ENCODE measurements around the gene AADACL4. TPM values are rescaled to one million over a fixed set of nuclear protein-coding genes. Genes with fewer than 3 reads are reported as not detected.

Gene AADACL4
- total RNA-seq, 4 donors from 2014 or later, result not detected

DNA sequence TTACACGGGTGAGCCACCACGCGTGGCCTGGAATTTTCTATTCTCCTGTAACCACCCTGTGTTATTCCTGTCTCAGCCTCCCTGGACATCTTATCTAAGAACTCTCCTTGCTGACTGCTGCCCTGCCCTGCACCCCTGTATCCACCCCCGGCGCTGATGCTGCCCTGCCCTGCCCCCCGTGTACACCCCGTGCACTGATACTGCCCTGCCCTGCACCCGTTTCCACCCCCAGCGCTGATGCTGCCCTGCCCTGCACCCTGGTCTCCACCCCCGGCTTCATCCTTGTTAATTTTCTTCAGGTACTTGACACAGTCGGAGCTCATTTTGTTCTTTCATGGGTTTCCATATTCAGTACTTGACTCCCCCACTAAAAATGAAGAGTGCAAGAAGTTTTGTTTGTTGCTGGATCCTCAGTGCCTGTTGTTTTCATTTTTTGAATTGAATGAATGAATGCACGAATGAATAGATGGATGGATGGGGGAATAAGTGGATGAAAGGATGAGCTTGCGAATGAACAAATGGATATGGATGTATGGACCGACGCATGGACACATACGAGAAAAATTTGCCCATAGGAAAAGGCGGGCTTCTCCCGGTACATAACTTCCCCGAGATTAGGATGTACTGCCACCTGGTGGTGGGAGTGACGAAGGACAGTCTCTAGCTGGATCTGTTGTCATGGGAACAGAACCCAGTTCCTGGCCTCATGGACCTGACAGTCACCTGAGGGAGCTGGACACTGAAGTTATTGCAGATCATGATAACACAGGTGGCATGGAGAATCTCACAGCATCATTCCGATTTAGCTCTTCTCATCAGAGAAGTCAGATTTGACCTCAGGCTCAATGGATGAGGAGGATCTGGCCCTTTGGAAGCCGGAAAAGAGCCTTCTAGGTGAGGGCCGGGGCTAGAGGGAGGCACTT lies 14.9 kb downstream of the AADACL4 start:
- H3K27ac ChIP-seq, result no peak overlapping the region
- 37 to 38% methylated on average over 18 to 22 of the region's 23 CpGs for WGBS, 2 donors (ENCODE audit: low coverage in 1 of 2)
- H3K9me3 ChIP-seq, result peaks cover 0 to 12% (median 0%) of the 10 kb centered on the region in 3 donors
- no peak overlapping the region for H3K4me3 ChIP-seq
- no peaks in the 10 kb centered on the region for H3K27me3 ChIP-seq
- TF ChIP-seq, protein P1, sequence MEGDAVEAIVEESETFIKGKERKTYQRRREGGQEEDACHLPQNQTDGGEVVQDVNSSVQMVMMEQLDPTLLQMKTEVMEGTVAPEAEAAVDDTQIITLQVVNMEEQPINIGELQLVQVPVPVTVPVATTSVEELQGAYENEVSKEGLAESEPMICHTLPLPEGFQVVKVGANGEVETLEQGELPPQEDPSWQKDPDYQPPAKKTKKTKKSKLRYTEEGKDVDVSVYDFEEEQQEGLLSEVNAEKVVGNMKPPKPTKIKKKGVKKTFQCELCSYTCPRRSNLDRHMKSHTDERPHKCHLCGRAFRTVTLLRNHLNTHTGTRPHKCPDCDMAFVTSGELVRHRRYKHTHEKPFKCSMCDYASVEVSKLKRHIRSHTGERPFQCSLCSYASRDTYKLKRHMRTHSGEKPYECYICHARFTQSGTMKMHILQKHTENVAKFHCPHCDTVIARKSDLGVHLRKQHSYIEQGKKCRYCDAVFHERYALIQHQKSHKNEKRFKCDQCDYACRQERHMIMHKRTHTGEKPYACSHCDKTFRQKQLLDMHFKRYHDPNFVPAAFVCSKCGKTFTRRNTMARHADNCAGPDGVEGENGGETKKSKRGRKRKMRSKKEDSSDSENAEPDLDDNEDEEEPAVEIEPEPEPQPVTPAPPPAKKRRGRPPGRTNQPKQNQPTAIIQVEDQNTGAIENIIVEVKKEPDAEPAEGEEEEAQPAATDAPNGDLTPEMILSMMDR (IDR thresholded peaks at IDR 0.05), result peak; percentile 96 to 98 (median 97)
- TF ChIP-seq POLR2AphosphoS5 (IDR thresholded peaks at IDR 0.05) (no peak), EP300 (IDR thresholded peaks at IDR 0.05) (no peak), POLR2A (IDR thresholded peaks at IDR 0.05) (no peak)
- H3K36me3 ChIP-seq, result no peaks in the 10 kb centered on the region
- H3K4me1 ChIP-seq, result peaks cover 0 to 6% (median 0%) of the 10 kb centered on the region in 3 donors
- peak; percentile 59 for ATAC-seq

DNA sequence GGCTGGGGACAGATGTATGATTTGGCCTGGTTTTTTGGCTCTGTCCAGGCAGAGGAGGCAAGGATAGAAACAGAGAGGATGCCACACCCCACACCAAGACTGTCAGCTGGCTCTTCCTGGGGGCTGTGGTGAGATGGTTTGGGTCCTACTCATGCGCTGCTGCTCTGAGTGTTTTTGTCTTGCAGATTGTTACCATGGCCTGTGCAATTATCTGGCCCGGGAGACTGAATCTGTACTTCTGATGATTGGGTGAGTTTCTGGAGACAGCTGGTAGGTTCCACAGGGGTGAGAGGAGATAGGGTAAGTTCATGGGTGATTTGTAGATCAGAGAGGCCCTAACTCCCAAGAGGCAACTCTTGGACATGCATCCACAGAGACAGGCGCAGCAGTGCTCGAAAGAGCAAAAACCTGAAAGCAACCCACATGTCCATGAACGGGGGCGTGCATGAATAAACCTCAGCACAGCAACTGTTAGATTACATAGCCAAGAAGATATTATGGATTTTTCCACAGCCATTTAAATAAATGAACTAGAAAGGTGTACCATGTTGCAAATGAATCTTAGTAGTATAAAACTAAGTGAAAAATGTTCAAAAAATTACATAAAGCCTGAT lies 17.8 kb downstream of the AADACL4 start:
- no peak for ATAC-seq

DNA sequence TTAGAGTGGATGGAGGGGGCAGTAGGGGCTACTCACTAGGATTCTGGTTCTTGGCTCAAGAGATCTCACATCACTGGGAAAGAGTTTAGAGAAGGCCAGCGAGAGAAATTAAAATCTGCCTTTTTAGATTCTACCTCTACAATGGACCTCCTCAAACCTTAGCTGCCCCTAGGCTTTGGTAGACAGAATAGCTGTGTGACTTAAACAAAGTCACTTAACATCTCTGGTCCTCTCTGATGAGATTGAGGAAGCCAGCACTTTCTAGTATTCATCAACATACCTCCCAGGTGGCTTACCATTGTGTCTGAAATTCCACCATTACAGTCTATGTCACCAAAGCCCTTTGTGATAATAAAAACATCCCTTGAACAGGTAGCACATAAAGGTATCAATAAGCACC lies 18.7 kb downstream of the AADACL4 start:
- H3K27ac ChIP-seq, result no peak overlapping the region
- WGBS, 2 donors (ENCODE audit: low coverage in 1 of 2), result 83 to 100% methylated on average over 1 of the region's 1 CpG

More for the DNA sequence above, 17.8 kb downstream of the AADACL4 start:
- TF ChIP-seq POLR2A (IDR thresholded peaks at IDR 0.05), result no peak
- TF ChIP-seq POLR2AphosphoS5 (IDR thresholded peaks at IDR 0.05), result no peak
- TF ChIP-seq, protein P1 (IDR thresholded peaks at IDR 0.05), result no peak
- no peak for TF ChIP-seq EP300 (IDR thresholded peaks at IDR 0.05)
- no peak overlapping the region for H3K4me3 ChIP-seq
- WGBS, 2 donors (ENCODE audit: low coverage in 1 of 2), result 86 to 100% methylated on average over 4 to 6 of the region's 6 CpGs
- no peaks in the 10 kb centered on the region for H3K27me3 ChIP-seq
- H3K9me3 ChIP-seq, result peaks cover 0 to 12% (median 0%) of the 10 kb centered on the region in 3 donors
- H3K27ac ChIP-seq, result no peak overlapping the region
- H3K4me1 ChIP-seq, result peaks cover 0 to 6% (median 0%) of the 10 kb centered on the region in 3 donors
- H3K36me3 ChIP-seq, result no peaks in the 10 kb centered on the region

DNA sequence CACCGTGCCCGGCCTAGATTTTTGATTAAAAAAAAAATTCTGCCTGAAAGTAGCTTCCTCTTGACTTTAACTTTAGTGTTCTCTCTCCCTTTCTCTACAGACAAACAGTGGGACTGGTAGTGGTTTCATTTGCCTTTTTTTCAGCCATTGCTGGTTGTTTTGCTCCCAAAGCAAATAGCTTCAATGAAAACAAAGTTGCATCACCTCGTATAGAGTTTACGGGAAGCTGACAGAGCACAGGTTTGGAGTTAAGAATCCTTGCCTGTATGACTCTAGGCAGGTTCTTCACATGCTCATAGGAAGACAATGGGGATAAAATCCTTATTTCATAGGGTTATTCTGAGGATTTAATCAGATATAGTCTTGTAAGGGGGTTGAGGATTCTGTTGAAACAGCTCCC lies 21.6 kb downstream of the AADACL4 start:
- H3K36me3 ChIP-seq, result no peaks in the 10 kb centered on the region
- no peak overlapping the region for H3K4me3 ChIP-seq
- H3K9me3 ChIP-seq, result peaks cover 0 to 22% (median 0%) of the 10 kb centered on the region in 3 donors
- ATAC-seq, result no peak
- WGBS, 2 donors (ENCODE audit: low coverage in 1 of 2), result 80 to 84% methylated on average over 4 of the region's 4 CpGs
- H3K4me1 ChIP-seq, result no peaks in the 10 kb centered on the region
- H3K27me3 ChIP-seq, result no peaks in the 10 kb centered on the region
- TF ChIP-seq EP300 (IDR thresholded peaks at IDR 0.05) (no peak), POLR2A (IDR thresholded peaks at IDR 0.05) (no peak), POLR2AphosphoS5 (IDR thresholded peaks at IDR 0.05) (no peak)
- TF ChIP-seq, protein P1 (IDR thresholded peaks at IDR 0.05), result no peak
- no peak overlapping the region for H3K27ac ChIP-seq

More for the DNA sequence above, 18.7 kb downstream of the AADACL4 start:
- Histone ChIP-seq H3K9me3 (peaks cover 0 to 12% (median 0%) of the 10 kb centered on the region in 3 donors), H3K36me3 (no peaks in the 10 kb centered on the region), H3K27me3 (no peaks in the 10 kb centered on the region), H3K4me3 (no peak overlapping the region), H3K4me1 (peaks cover 0 to 6% (median 0%) of the 10 kb centered on the region in 3 donors)
- no peak for TF ChIP-seq POLR2A (IDR thresholded peaks at IDR 0.05)
- TF ChIP-seq EP300 (IDR thresholded peaks at IDR 0.05), result no peak
- TF ChIP-seq, protein P1 (IDR thresholded peaks at IDR 0.05), result no peak
- TF ChIP-seq POLR2AphosphoS5 (IDR thresholded peaks at IDR 0.05), result no peak
- ATAC-seq, result no peak

All from gastroesophageal sphincter (tissue), 4 donors.